Cardiac septum (tissue), 1 donor: ENCODE data around the gene PLXNA4. TPM values are rescaled to one million over a fixed set of nuclear protein-coding genes. Genes with fewer than 3 reads are reported as not detected.

Experiments used
- DNase-seq: peaks from one replicate; pipeline ENCODE4 v3.0.0-alpha.2; 2020; ENCODE audit warnings: low spot score
- intact Hi-C: fragments of 100-400 bp; cut with DNase I; formaldehyde crosslinking; loops from one replicate; pipeline ENCODE4 v1.14.0; 2022
- total RNA-seq: library from RNA; stranded (reverse); fragmentation: NEBNext Ultra II Directional; extraction: Animal tissue kit (Norgen Biotek cat#: 25700); gene quantifications from one replicate; pipeline ENCODE4 v1.2.1, GENCODE V29; 2021
- donor health status: DM: no; HTN: no; CAD: no.

The PLXNA4 gene
- total RNA-seq, 1 donor from 2014 or later = 12.8 TPM

- no peak for DNase-seq
- intact Hi-C loops = no loop called here
These were observed 163.8 kb downstream of the PLXNA4 start for GRCh38 chr7:132412435-132412834.

- intact Hi-C loops = no loop called here
- DNase-seq = no peak
These were observed 165.3 kb downstream of the PLXNA4 start for GRCh38 chr7:132410861-132411541.

GRCh38 chr7:132410385-132410784 lies 165.9 kb downstream of the PLXNA4 start:
- no peak for DNase-seq

GRCh38 chr7:132407764-132408163 lies 168.5 kb downstream of the PLXNA4 start:
- intact Hi-C loops = no loop called here
- DNase-seq = no peak

More at GRCh38 chr7:132410385-132410784, 165.9 kb downstream of the PLXNA4 start:
- intact Hi-C loops = no loop called here

GRCh38 chr7:132406039-132406438 lies 170.2 kb downstream of the PLXNA4 start:
- no peak for DNase-seq
- intact Hi-C loops = no loop called here

GRCh38 chr7:132404261-132404660 lies 172.0 kb downstream of the PLXNA4 start:
- intact Hi-C loops = loop anchor here (5.0 kb wide), 1 partner anchor 68 kb away; no protein-coding TSS in a partner anchor
- no peak for DNase-seq

- no peak for DNase-seq
- intact Hi-C loops = loop anchor here (5.0 kb wide), 1 partner anchor 69 kb away; no protein-coding TSS in a partner anchor
These were observed 172.7 kb downstream of the PLXNA4 start for GRCh38 chr7:132403465-132404110.

- DNase-seq = peak; percentile 69
- intact Hi-C loops = loop anchor here (5.0 kb wide), 1 partner anchor 70 kb away; no protein-coding TSS in a partner anchor
These were observed 173.5 kb downstream of the PLXNA4 start for GRCh38 chr7:132402751-132403245.

GRCh38 chr7:132402096-132402495 lies 174.2 kb downstream of the PLXNA4 start:
- intact Hi-C loops = loop anchor here (5.0 kb wide), 1 partner anchor 70 kb away; no protein-coding TSS in a partner anchor

GRCh38 chr7:132400561-132401142 lies 175.6 kb downstream of the PLXNA4 start:
- intact Hi-C loops = loop anchor here (5.0 kb wide), 1 partner anchor 72 kb away; no protein-coding TSS in a partner anchor

More at GRCh38 chr7:132402096-132402495, 174.2 kb downstream of the PLXNA4 start:
- DNase-seq = peak; percentile 63

GRCh38 chr7:132399367-132399766 lies 176.9 kb downstream of the PLXNA4 start:
- peak; percentile 44 for DNase-seq
- intact Hi-C loops = no loop called here

More at GRCh38 chr7:132400561-132401142, 175.6 kb downstream of the PLXNA4 start:
- DNase-seq = peak; percentile 43

GRCh38 chr7:132398253-132398925 lies 177.9 kb downstream of the PLXNA4 start:
- intact Hi-C loops = no loop called here
- peak; percentile 74 for DNase-seq

GRCh38 chr7:132397070-132397469 lies 179.2 kb downstream of the PLXNA4 start:
- intact Hi-C loops = no loop called here
- DNase-seq = no peak

GRCh38 chr7:132395361-132395760 lies 180.9 kb downstream of the PLXNA4 start:
- intact Hi-C loops = no loop called here
- DNase-seq = peak; percentile 60

GRCh38 chr7:132394283-132395198 lies 181.7 kb downstream of the PLXNA4 start:
- peak; percentile 57 for DNase-seq
- intact Hi-C loops = loop anchor here (5.0 kb wide), 2 partner anchors 108 to 183 kb away; partner anchors contain the start of gene PLXNA4

- intact Hi-C loops = loop anchor here (5.0 kb wide), 2 partner anchors 108 to 183 kb away; partner anchors contain the start of gene PLXNA4
These were observed 182.4 kb downstream of the PLXNA4 start for GRCh38 chr7:132393789-132394261.

GRCh38 chr7:132392713-132393112 lies 183.6 kb downstream of the PLXNA4 start:
- intact Hi-C loops = loop anchor here (5.0 kb wide), 2 partner anchors 110 to 185 kb away; partner anchors contain the start of gene PLXNA4
- DNase-seq = no peak

More at GRCh38 chr7:132393789-132394261, 182.4 kb downstream of the PLXNA4 start:
- DNase-seq = peak; percentile 74

GRCh38 chr7:132390705-132391104 lies 185.6 kb downstream of the PLXNA4 start:
- intact Hi-C loops = loop anchor here (5.0 kb wide), 2 partner anchors 112 to 187 kb away; partner anchors contain the start of gene PLXNA4
- DNase-seq = no peak
